HG03378 (cell line): ENCODE measurements around the gene ANKRD62.
"Not testable (repeated sequence)": the region's sequence is repeated elsewhere in the genome, so short reads cannot be mapped to it uniquely, and the experiment has no call there.

Experiments used
- ATAC-seq: cut with Tn5 transposase; IDR thresholded peaks from one replicate; pipeline ENCODE4 v1.9.1; 2021; ENCODE audit warnings: mild to moderate bottlenecking, moderate library complexity; ENCODE audit not compliant: unreplicated experiment

Gene ANKRD62

GRCh38 chr18:12092398-12093229 is 1.0 kb upstream of the ANKRD62 start:
- no peak for ATAC-seq

DNA sequence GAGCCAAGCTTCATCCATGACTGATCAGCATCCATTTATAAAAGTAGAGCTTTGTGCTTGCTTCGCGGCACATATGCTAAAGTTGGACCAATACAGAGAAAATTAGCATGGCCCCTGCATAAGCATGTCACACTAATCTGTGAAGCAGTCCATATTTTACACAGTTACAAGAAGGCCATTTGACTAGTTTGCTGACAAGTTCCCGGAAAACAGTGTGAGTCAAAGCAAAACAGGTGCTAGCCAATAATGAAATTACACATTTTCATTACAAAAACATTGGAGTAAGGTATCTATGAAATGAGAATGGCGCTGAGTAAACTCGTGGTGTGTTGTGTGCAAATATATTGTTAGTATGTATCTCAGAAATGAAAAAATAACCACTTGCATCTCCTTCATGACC is 4.7 kb downstream of the ANKRD62 start:
- ATAC-seq, result no peak

- ATAC-seq, result no peak
These were observed 5.5 kb downstream of the ANKRD62 start for GRCh38 chr18:12099160-12099559.

- ATAC-seq, result no peak
These were observed 7.6 kb downstream of the ANKRD62 start for GRCh38 chr18:12101266-12101665.

DNA sequence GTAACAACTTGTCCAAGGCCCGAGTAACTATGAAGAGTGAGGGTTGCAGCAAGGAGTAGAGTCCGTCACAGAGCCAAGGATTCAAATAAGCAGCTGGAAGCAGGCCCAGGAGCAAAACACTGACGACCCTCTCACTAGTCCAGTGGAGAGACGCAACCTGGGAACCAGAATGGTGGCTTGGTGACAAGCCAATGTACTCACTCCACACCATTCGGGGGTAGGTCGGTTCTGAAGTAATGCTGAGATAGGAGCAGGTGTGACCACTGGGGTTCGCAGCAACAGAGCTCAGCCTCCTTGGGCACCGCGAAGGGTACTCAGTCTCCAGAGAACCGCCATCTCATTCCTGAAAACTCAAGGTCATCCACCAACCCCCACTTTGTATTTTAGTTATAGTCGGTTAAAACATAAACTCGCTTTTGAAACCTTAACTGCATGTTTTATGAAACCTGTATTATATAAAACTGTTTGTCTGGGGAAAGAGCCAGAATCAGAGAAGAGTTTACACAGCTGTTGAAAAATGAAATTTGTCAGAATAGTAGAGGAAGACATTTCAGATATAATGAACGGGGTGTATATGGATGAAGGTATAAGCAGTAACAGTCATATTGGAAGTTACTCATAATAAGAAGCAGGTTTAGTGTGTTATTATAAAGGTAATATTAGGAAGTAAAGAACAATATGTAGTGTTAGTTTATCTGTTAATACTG is 8.6 kb downstream of the ANKRD62 start:
- ATAC-seq, result no peak

GRCh38 chr18:12106471-12106870 is 12.8 kb downstream of the ANKRD62 start:
- no peak for ATAC-seq

GRCh38 chr18:12109836-12110235 is 16.2 kb downstream of the ANKRD62 start:
- no peak for ATAC-seq

DNA sequence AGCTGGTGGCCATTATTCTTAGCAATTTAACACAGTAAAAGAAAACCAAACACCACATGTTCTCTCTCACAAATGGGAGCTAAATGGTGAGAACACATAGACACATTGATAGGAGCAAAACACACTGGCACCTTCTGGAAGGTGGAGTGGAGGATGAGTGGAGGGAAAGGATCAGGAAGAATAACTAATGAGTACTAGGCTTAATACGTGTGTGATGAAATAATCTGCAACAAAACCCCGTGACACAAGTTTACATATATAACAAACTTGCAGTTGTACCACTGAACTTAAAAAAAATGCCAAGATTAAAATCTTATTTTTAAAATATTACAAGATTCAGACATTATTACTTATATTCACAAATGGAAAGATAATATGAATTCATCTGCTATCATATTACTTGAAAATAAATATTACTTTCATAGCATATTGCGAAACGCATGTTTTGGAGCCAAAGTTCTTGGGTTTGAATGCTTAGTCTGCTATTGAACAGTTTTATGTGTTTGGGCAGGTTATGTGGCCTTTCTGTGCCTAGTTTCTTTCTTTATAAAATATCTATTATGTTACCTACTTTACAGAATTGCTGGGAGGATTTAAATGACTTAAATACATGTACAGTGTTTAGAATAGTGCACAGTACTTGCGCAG is 20.5 kb downstream of the ANKRD62 start:
- no peak for ATAC-seq

GRCh38 chr18:12119358-12119757 is 25.7 kb downstream of the ANKRD62 start:
- no peak for ATAC-seq

- ATAC-seq, result no peak
These were observed 27.8 kb downstream of the ANKRD62 start for GRCh38 chr18:12121175-12122042.

DNA sequence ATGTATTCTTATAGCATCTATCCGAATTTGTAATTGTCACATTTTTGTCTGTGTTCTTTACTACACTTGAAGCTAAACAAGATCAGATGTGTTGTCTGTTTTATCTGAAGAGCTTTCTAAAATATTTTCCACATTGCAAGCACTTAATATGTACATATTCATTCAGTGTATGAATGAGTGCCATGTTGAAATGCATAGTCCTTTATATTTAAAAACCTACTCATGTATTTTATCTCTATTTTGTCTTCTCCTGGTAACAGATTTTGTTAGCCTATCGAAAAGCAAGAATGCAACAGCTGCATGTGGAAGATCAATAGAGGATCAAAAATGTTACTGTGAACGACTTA is 28.4 kb downstream of the ANKRD62 start:
- not testable (repeated sequence) for ATAC-seq

- ATAC-seq, result not testable (repeated sequence)
These were observed 34.0 kb downstream of the ANKRD62 start for GRCh38 chr18:12127647-12128046.

GRCh38 chr18:12138831-12139230 is 45.2 kb downstream of the ANKRD62 start:
- not testable (repeated sequence) for ATAC-seq

- ATAC-seq, result not testable (repeated sequence)
These were observed 47.2 kb downstream of the ANKRD62 start for GRCh38 chr18:12140866-12141265.

GRCh38 chr18:12141778-12142177 is 48.1 kb downstream of the ANKRD62 start:
- not testable (repeated sequence) for ATAC-seq

DNA sequence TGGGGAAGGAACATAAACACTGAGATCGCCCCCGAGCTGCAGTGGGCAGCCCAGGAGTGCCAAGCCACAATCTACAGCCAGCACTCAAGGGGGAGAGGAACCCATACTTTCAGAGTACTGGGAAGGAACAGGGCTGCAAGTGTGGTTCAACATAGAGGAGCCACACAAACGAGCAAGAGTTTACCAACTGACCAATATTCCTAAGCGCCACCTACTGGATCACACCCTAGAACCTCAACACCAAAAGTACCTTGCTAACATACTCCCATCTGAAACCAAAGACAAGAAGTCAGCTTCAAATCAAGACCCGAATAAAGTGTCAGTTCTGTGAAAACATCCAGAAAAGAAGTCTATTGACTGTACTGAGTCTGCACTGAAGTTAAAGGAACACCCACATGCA is 55.8 kb downstream of the ANKRD62 start:
- ATAC-seq, result not testable (repeated sequence)

GRCh38 chr18:12154361-12154760 is 60.7 kb downstream of the ANKRD62 start:
- ATAC-seq, result no peak

DNA sequence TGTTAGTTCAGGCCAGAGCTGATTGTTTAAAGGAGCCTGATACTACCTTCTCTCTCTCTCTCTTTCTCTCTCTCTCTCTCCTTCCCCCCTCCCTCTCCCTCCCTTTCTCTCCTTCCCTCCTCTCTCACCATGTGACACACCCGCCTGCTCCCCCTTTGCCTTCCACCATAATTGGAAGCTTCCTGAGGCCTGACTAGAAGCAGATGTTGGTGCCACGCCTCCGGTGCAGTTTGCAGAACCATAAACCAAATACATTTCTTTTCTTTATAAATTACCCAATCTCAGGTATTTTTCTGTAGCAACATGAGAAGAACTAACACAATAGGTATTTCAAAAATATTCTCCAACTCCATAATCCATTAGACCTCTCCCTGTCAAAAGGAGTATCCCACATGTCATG is 62.4 kb downstream of the ANKRD62 start:
- ATAC-seq, result no peak

- ATAC-seq, result no peak
These were observed 65.8 kb downstream of the ANKRD62 start for GRCh38 chr18:12159446-12159845.

DNA sequence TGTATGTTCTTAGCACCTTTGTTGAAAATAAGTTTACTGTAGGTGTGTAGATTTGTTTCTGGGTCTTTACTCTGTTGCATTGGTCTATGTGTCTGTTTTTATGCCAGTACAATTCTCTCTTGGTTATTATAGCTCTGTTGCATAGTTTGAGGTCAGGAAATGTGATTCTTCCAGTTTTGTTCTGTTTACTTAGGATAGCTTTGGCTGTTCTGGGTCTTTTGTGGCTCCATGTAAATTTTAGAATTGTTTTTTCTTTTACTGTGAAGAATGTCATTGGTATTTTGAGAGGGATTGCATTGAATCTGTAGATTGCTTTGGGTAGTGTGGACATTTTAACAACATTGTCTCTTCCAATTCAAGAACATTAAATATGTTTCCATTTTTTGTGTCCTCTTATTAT is 69.1 kb downstream of the ANKRD62 start:
- no peak for ATAC-seq
